Spleen (tissue), 11 donors: ENCODE data around the gene UBAC1. TPM values are rescaled to one million over a fixed set of nuclear protein-coding genes. Genes with fewer than 3 reads are reported as not detected.

Experiments used
- DNase-seq: peaks from one replicate; pipeline ENCODE4 v3.0.0-alpha.2; 2020
- H3K27ac ChIP-seq, 8 donors: fragments of 200-600 bp; sonication (generic) in 7 of 8; 1 replicate in 4 of 8; 2 replicates in 4 of 8; pipeline versions ENCODE4 v1.5.0 to v1.8.0; 2016 to 2021; ENCODE audit warnings: inconsistent platforms in 4 of 8, mild to moderate bottlenecking in 4 of 8, moderate library complexity in 1 of 8
- H3K27me3 ChIP-seq, 7 donors: fragments of 200-600 bp; sonication (generic) in 6 of 7; replicated peaks in 1 of 7; 1 replicate in 4 of 7; 2 replicates in 3 of 7; pipeline versions ENCODE4 v1.5.0 to v1.8.0; 2016 to 2021; ENCODE audit warnings: inconsistent platforms in 3 of 7, mild to moderate bottlenecking in 1 of 7
- H3K36me3 ChIP-seq, 6 donors: fragments of 200-600 bp; sonication (generic) in 5 of 6; 1 replicate in 4 of 6; 2 replicates in 2 of 6; pipeline versions ENCODE4 v1.5.0 to v1.8.0; 2016 to 2021; ENCODE audit warnings: inconsistent platforms in 2 of 6
- H3K4me1 ChIP-seq, 6 donors: fragments of 200-600 bp; sonication (generic) in 5 of 6; 1 replicate in 3 of 6; 2 replicates in 3 of 6; pipeline versions ENCODE4 v1.5.0 to v1.8.0; 2016 to 2021; ENCODE audit warnings: inconsistent platforms in 3 of 6
- H3K4me3 ChIP-seq, 8 donors: fragments of 200-600 bp; sonication (generic) in 7 of 8; 1 replicate in 4 of 8; 2 replicates in 4 of 8; pipeline versions ENCODE4 v1.5.0 to v1.8.0; 2016 to 2021; ENCODE audit warnings: inconsistent platforms in 4 of 8, mild to moderate bottlenecking in 4 of 8, moderate library complexity in 2 of 8
- H3K9me3 ChIP-seq, 8 donors: fragments of 200-600 bp; sonication (generic) in 7 of 8; 1 replicate in 4 of 8; 2 replicates in 4 of 8; pipeline versions ENCODE4 v1.5.0 to v1.8.0; 2016 to 2021; ENCODE audit warnings: inconsistent platforms in 4 of 8
- POLR2A ChIP-seq, 3 donors: fragments of 450-650 bp; IDR thresholded peaks; one replicate each; pipeline ENCODE4 v1.5.1; 2017; ENCODE audit warnings: antibody characterized with exemption in 3 of 3, mild to moderate bottlenecking in 1 of 3
- POLR2AphosphoS5 ChIP-seq, 3 donors: sonication (generic); formaldehyde crosslinking; IDR thresholded peaks; one replicate each; pipeline ENCODE4 v1.5.1; 2017; ENCODE audit warnings: antibody characterized with exemption in 3 of 3
- WGBS, 5 donors: extraction: QIAGEN DNeasy Blood & Tissue Kit in 3 of 5; methylation state at CpG; one replicate each; pipeline versions ENCODE4 v1.1.5 to v1.1.7; 2013 to 2018; 5-methylcytosine and 5-hydroxymethylcytosine counted together
- intact Hi-C: fragments of 100-400 bp; cut with DNase I; formaldehyde crosslinking; loops from one replicate; pipeline ENCODE4 v1.15.0; 2023; ENCODE audit warnings: low total_unique reads
- polyA plus RNA-seq, 3 donors: library from polyadenylated mRNA; stranded (reverse); fragments of 200-250 nt; gene quantifications; one replicate each; pipeline ENCODE4 v1.2.1, GENCODE V29; 2013
- total RNA-seq, 7 donors: library from RNA; depleted of rRNA in 3 of 7; stranded (reverse); fragments of >200 nt in 3 of 7; fragmentation: NEBNext Ultra II Directional in 4 of 7; extraction: Animal tissue kit (Norgen Biotek cat#: 25700) in 4 of 7; gene quantifications; one replicate each; pipeline versions ENCODE4 v1.1.0 to v1.2.1, GENCODE V29; 2016 to 2021
- TF ChIP-seq, protein P1 (sequence below), 11 experiments: fragments of 200-600 bp in 7 of 11; fragments of 450-650 bp in 4 of 11; sonication (generic) in 4 of 11; IDR thresholded peaks in 8 of 11; conservative IDR thresholded peaks in 3 of 11; 1 replicate in 7 of 11; 2 replicates in 4 of 11; pipeline versions ENCODE4 v1.4.0 to v1.8.0; 2016 to 2021; ENCODE audit warnings: antibody characterized with exemption in 11 of 11, inconsistent platforms in 4 of 11, mild to moderate bottlenecking in 1 of 11
- donor health status: healthy with polysubstance abuse.
- donor health status: DM: no; HTN: no; CAD: no; lungs with moderate emphysema.
- donor health status: DM: no; HTN: no; CAD: no.
- donor health status: Bipolar disorder and iron deficiency.
- donor health status: healthy.
- donor health status: DM: no; HTN: no; CAD: no.
- donor health status: DM: yes; HTN: yes; CAD: no.

UBAC1 gene
- total and polyA plus RNA-seq, 10 donors: 28.0 to 45.8 (median 34.5) TPM

DNA sequence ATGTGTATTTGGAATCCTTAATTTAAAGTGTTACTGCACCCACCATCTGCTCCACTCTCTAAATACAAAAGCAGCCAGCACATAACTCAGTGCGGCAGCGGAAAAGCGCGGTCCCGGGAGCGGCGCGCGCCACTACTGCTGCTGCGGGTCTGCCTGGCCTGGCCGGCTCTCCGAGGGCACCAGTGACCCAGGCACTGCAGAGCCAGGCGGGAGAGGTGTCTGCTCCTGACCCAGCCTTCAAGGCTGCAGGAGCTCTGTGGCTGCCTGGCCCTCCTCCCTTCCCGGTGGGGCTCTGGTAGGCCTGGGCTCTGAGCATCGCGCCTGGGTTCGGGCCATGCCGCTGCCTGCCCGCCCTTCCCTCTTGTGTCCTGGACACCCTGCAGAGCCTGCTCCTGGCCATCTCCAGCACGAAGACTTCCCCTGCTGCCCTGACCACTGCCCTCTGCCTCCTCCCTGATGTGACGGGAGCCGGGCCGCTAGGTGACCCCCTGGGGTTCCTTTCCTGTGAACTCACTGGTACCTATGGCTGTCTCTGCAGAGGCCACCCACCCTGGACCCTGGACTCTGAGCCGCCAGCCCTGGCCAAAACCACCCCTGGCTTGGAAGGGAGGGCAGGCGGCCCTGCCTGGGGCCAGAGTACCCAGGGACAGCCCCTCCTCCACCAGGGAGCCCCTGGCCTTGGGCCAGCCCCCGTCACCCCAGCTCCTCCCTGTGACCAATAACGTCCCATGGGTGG, 32.8 kb upstream of the UBAC1 start:
- 75 to 84% (median 79%) methylated on average over 24 to 27 of the region's 27 CpGs for WGBS, 5 donors
- peaks cover 33 to 77% (median 59%) of the 10 kb centered on the region in 6 donors for H3K4me1 ChIP-seq
- intact Hi-C loops: no loop called here
- no peaks in the 10 kb centered on the region for H3K9me3 ChIP-seq
- H3K27ac ChIP-seq: peak overlapping the region; percentile 61 to 94 (median 92)
- peaks cover 0 to 16% (median 0%) of the 10 kb centered on the region in 7 donors for H3K27me3 ChIP-seq
- no peak overlapping the region for H3K4me3 ChIP-seq
- TF ChIP-seq POLR2A (IDR thresholded peaks at IDR 0.05) (no peak), POLR2AphosphoS5 (IDR thresholded peaks at IDR 0.05) (no peak)
- TF ChIP-seq, protein P1, sequence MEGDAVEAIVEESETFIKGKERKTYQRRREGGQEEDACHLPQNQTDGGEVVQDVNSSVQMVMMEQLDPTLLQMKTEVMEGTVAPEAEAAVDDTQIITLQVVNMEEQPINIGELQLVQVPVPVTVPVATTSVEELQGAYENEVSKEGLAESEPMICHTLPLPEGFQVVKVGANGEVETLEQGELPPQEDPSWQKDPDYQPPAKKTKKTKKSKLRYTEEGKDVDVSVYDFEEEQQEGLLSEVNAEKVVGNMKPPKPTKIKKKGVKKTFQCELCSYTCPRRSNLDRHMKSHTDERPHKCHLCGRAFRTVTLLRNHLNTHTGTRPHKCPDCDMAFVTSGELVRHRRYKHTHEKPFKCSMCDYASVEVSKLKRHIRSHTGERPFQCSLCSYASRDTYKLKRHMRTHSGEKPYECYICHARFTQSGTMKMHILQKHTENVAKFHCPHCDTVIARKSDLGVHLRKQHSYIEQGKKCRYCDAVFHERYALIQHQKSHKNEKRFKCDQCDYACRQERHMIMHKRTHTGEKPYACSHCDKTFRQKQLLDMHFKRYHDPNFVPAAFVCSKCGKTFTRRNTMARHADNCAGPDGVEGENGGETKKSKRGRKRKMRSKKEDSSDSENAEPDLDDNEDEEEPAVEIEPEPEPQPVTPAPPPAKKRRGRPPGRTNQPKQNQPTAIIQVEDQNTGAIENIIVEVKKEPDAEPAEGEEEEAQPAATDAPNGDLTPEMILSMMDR (IDR thresholded peaks at IDR 0.05 in 8 of 11, conservative IDR thresholded peaks at IDR 0.05 in 3 of 11): no peak
- H3K36me3 ChIP-seq: no peaks in the 10 kb centered on the region
- DNase-seq: no peak

DNA sequence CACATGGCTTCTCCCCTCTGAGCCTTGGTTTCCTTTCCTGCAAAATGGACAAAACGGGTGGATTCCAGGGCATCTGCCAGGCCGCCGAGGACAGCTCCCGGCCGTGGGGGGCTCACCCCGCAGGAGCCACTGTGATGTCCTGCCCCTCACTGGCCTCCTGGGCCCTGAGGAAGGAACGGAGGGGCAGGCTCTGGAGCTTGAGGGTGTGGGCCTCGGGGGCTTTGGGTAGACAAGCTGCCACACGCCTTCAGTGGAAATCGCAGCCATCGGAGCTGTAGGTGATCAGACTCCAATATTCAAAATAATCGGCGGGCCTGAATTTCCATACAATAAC, 32.2 kb upstream of the UBAC1 start:
- intact Hi-C loops: no loop called here
- WGBS, 5 donors: 57 to 86% (median 68%) methylated on average over 5 to 13 of the region's 13 CpGs
- Histone ChIP-seq H3K36me3 (no peaks in the 10 kb centered on the region), H3K4me1 (peaks cover 33 to 77% (median 59%) of the 10 kb centered on the region in 6 donors), H3K4me3 (peak overlapping the region in 4 of 8 donors; percentile 11 to 62 (median 21)), H3K27ac (peak overlapping the region; percentile 61 to 94 (median 92)), H3K9me3 (no peaks in the 10 kb centered on the region), H3K27me3 (peaks cover 0 to 21% (median 0%) of the 10 kb centered on the region in 7 donors)
- TF ChIP-seq, protein P1 (IDR thresholded peaks at IDR 0.05 in 8 of 11, conservative IDR thresholded peaks at IDR 0.05 in 3 of 11): no peak
- no peak for TF ChIP-seq POLR2A (IDR thresholded peaks at IDR 0.05)
- TF ChIP-seq POLR2AphosphoS5 (IDR thresholded peaks at IDR 0.05): no peak
- no peak for DNase-seq

DNA sequence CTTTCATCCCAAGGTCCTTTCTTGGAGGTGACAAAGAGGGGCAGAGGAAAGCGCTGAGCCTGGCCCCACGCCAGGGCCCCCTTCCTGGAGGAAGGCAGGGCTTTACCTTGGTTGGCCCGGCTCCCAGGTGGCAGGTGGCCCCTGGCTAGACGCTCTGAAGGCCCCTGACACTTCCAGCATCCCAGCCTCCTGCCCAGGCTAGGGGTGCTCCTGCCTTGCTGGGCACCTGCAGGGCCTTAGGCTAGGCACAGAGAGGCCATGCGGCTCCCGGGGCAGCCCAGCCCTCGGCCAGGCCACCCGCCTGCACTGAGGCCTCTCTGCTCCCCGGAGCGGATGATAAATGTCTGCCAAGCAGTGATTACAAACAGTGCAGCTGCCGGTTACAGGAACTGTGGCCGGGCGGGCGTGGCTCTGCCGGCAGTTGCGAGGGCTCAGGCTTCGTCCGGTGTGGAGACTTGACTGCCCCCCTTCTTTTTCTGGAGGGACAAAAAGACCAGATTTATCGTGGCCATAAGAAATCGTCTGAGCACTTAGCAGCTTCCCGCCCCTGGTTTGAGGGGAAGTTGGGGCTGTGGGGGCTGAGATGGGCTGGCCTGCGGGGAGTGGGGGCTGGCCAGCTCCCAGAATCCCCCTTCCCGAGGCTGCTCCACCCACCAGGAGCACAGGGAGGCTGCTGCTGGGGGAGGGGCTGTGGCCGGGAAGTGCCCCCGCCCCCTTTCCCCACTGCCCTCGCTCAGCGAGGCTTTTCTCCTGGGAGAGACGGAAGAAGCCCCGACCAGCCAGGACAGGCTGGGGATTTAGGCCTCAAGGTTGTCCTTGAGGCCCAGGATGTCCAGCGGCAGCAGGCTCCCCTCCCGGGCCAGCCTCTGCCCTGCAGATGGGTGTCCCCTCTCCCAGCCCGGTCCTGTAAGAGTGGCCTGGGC, 31.6 kb upstream of the UBAC1 start:
- DNase-seq: peak; percentile 95
- peak overlapping the region; percentile 61 to 94 (median 92) for H3K27ac ChIP-seq
- H3K4me3 ChIP-seq: peak overlapping the region; percentile 11 to 62 (median 22)
- WGBS, 5 donors: 6 to 24% (median 9%) methylated on average over 12 to 32 of the region's 32 CpGs
- intact Hi-C loops: no loop called here
- peaks cover 0 to 27% (median 0%) of the 10 kb centered on the region in 7 donors for H3K27me3 ChIP-seq
- H3K36me3 ChIP-seq: no peaks in the 10 kb centered on the region
- peaks cover 33 to 74% (median 59%) of the 10 kb centered on the region in 6 donors for H3K4me1 ChIP-seq
- no peaks in the 10 kb centered on the region for H3K9me3 ChIP-seq
- no peak for TF ChIP-seq POLR2A (IDR thresholded peaks at IDR 0.05)
- TF ChIP-seq POLR2AphosphoS5 (IDR thresholded peaks at IDR 0.05): peak; percentile 86 to 91 (median 86)
- TF ChIP-seq, protein P1 (IDR thresholded peaks at IDR 0.05 in 8 of 11, conservative IDR thresholded peaks at IDR 0.05 in 3 of 11): no peak
